Activated CD4-positive, alpha-beta memory T cell treated with anti-CD3 and anti-CD28 coated beads, Interleukin-2, amount 10 ng/mL, durations not matched to agents 7 days and 5 days (primary cell): Measurements from ENCODE around the gene RPL29. TPM values are rescaled to one million over a fixed set of nuclear protein-coding genes. Genes with fewer than 3 reads are reported as not detected.
A peak's percentile ranks its signal among the peaks of the same experiment; 100 is the strongest.
"Not testable (repeated sequence)": the region's sequence is repeated elsewhere in the genome, so short reads cannot be mapped to it uniquely, and the experiment has no call there.

Experiments
- CTCF ChIA-PET: fragments of 350-600 bp; sonication (Branson Sonifier 250); formaldehyde crosslinking; loops from one replicate; lab custom pipeline; 2021; ENCODE audit warnings: antibody characterized with exemption, inconsistent platforms; lab: Charles Lee
- POLR2A ChIA-PET: fragments of 350-600 bp; sonication (Branson Sonifier 250); formaldehyde crosslinking; loops from one replicate; lab custom pipeline; 2021; ENCODE audit warnings: antibody characterized with exemption; lab: Charles Lee
- DNase-seq: peaks from one replicate; pipeline ENCODE4 v3.0.0-alpha.2; 2020
- H3K27ac Mint-ChIP-seq: one replicate; pipeline ENCODE4 v1.8.0; 2021; ENCODE audit warnings: mild to moderate bottlenecking, mixed read lengths
- H3K27me3 Mint-ChIP-seq: one replicate; pipeline ENCODE4 v1.8.0; 2021; ENCODE audit warnings: mixed read lengths
- H3K36me3 Mint-ChIP-seq: one replicate; pipeline ENCODE4 v1.8.0; 2021; ENCODE audit warnings: low read depth, mixed read lengths
- H3K4me1 Mint-ChIP-seq: one replicate; pipeline ENCODE4 v1.8.0; 2021; ENCODE audit warnings: mixed read lengths
- H3K4me3 Mint-ChIP-seq: one replicate; pipeline ENCODE4 v1.8.0; 2021; ENCODE audit warnings: mild to moderate bottlenecking, mixed read lengths
- H3K9me3 Mint-ChIP-seq: one replicate; pipeline ENCODE4 v1.8.0; 2021; ENCODE audit warnings: mixed read lengths
- total RNA-seq, 2 experiments: library from RNA; stranded (reverse); gene quantifications; one replicate each; pipeline ENCODE4 v1.2.3, GENCODE V29; 2021

The RPL29 gene
- total RNA-seq, 2 experiments from 2014 or later = 1,042 to 1,047 TPM

- ChIA-PET POLR2A (interaction anchor here (0.7 to 1.2 kb wide), 2 partner anchors 58 to 155 kb away, joined by 3 read pairs; partner anchors contain the start of genes DUSP7 and POC1A), CTCF (interaction anchor here (1.0 to 1.5 kb wide), 4 partner anchors 17 to 156 kb away, joined by 3 read pairs; partner anchors contain the start of gene POC1A)
- Mint-ChIP-seq H3K4me1 (peaks cover 29% of the 10 kb centered on the region), H3K27ac (no peak overlapping the region), H3K36me3 (peaks cover 21% of the 10 kb centered on the region), H3K27me3 (peaks cover 10% of the 10 kb centered on the region), H3K9me3 (no peaks in the 10 kb centered on the region), H3K4me3 (no peak overlapping the region)
- DNase-seq = no peak
Measured at GRCh38 chr3:51998774-51999173, 3.1 kb upstream of the RPL29 start.

DNA sequence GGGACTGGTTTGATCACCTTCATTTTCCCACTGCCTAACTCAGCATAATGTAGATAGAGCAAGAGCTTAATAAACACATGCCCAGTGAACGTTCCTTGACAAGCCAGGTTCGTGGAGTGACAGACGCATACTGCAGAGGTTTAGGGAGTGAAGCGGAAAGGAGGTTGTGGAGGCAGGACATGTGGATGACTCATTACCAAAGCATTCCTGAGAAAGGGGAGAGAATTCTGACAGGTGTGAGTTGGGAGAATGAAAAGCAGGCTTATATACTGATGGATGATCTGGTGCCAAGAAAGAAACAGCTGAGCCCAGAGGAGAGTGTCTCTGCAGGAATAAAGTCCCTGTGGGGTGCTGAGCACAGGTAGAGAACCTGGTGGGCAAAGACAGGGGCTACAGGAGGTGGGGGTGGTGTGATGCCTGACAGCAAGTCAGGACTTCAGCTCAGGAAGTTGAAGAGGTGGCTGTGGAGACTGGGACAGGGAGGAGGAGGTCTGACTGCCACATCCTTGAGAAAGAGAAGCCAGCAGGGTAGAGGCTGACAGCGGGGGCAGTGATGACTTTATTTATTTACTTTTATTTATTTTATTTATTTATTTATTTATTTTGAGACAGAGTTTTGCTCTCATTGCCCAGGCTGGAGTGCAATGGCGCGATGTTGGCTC, 2.4 kb upstream of the RPL29 start:
- Mint-ChIP-seq H3K36me3 (peaks cover 27% of the 10 kb centered on the region), H3K4me3 (no peak overlapping the region), H3K27ac (no peak overlapping the region), H3K27me3 (peaks cover 10% of the 10 kb centered on the region), H3K4me1 (peaks cover 35% of the 10 kb centered on the region), H3K9me3 (no peaks in the 10 kb centered on the region)
- no peak for DNase-seq
- CTCF ChIA-PET = interaction anchor here (1.0 to 1.5 kb wide), 4 partner anchors 16 to 156 kb away, joined by 3 read pairs; partner anchors contain the start of gene POC1A
- POLR2A ChIA-PET = interaction anchor here (0.7 to 1.2 kb wide), 2 partner anchors 59 to 156 kb away, joined by 3 read pairs; partner anchors contain the start of genes DUSP7 and POC1A

GRCh38 chr3:51997172-51997571, 1.5 kb upstream of the RPL29 start:
- H3K4me1 Mint-ChIP-seq = peaks cover 43% of the 10 kb centered on the region
- DNase-seq = no peak
- peaks cover 35% of the 10 kb centered on the region for H3K36me3 Mint-ChIP-seq
- no peaks in the 10 kb centered on the region for H3K9me3 Mint-ChIP-seq
- ChIA-PET CTCF (interaction anchor here (1.5 kb wide), 1 partner anchor 15 kb away, joined by 3 read pairs; no protein-coding TSS in a partner anchor), POLR2A (no interaction called here)
- H3K27ac Mint-ChIP-seq = no peak overlapping the region
- no peak overlapping the region for H3K4me3 Mint-ChIP-seq
- H3K27me3 Mint-ChIP-seq = peaks cover 10% of the 10 kb centered on the region

- Mint-ChIP-seq H3K27ac (peak overlapping the region; percentile 99), H3K36me3 (peaks cover 43% of the 10 kb centered on the region), H3K27me3 (peaks cover 10% of the 10 kb centered on the region), H3K4me3 (peak overlapping the region; percentile 100), H3K4me1 (peaks cover 46% of the 10 kb centered on the region), H3K9me3 (no peaks in the 10 kb centered on the region)
- DNase-seq = no peak
- POLR2A ChIA-PET = interaction anchor here (1.4 to 3.0 kb wide), 8 partner anchors 10 to 284 kb away, joined by 3 to 78 read pairs (median 18); partner anchors contain the start of genes ABHD14A, ABHD14B, ACY1 and DUSP7
- CTCF ChIA-PET = interaction anchor here (0.9 to 3.0 kb wide), 5 partner anchors 12 to 160 kb away, joined by 3 to 16 read pairs (median 7); partner anchors contain the start of genes ABHD14B, ACY1, PARP3 and RRP9
Measured at GRCh38 chr3:51994530-51994929, 1.2 kb downstream of the RPL29 start.

- not testable (repeated sequence) for H3K27me3 Mint-ChIP-seq, DNase-seq, H3K9me3 Mint-ChIP-seq, H3K27ac Mint-ChIP-seq
- Mint-ChIP-seq H3K4me1 (peaks cover 46% of the 10 kb centered on the region), H3K4me3 (peak overlapping the region; percentile 100), H3K36me3 (peaks cover 43% of the 10 kb centered on the region)
- ChIA-PET CTCF (interaction anchor here (1.5 to 3.0 kb wide), 4 partner anchors 8 to 52 kb away, joined by 7 to 16 read pairs (median 10); partner anchors contain the start of genes ABHD14B, ACY1, PARP3 and RRP9), POLR2A (interaction anchor here (1.4 to 3.1 kb wide), 6 partner anchors 10 to 227 kb away, joined by 3 to 78 read pairs (median 22); partner anchors contain the start of genes ACY1, DUSP7, PARP3 and RRP9)
Measured at GRCh38 chr3:51993657-51994056, 2.0 kb downstream of the RPL29 start.

DNA sequence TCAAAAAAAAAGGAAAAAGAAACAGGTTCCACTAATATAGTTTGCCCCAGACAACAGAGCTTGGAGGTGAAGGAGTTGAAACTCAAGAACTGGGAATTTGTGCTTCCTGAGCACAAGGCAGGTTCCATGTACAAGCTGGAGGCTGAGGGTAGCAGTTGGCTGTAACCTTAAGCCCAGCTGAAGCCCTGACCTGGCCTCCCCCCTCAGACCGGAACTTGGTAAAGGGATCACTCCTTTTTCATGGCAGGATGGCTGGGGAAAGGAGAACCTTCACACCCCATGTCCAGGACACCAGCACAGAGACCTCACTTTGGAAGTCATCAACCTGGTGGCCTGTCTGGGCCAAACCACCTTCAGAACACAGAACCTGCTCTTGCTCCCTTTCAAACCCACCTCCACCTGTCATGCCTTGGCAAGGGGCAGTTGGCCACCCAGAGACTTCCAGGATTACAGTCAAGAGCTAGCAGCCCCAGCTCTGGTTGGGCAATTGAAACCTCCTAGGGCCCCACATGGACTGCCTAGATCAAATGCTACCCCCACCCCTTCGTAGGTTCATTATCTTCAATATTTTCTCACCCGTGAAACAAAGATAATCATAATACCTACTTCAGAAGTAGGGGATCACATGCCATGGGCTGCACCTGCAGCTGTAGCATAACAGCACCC, 3.5 kb downstream of the RPL29 start:
- no peak for DNase-seq
- H3K4me1 Mint-ChIP-seq = peaks cover 46% of the 10 kb centered on the region
- H3K27ac Mint-ChIP-seq = peak overlapping the region; percentile 16
- peaks cover 43% of the 10 kb centered on the region for H3K36me3 Mint-ChIP-seq
- H3K4me3 Mint-ChIP-seq = no peak overlapping the region
- POLR2A ChIA-PET = interaction anchor here (0.7 to 3.1 kb wide), 8 partner anchors 9 to 268 kb away, joined by 3 to 38 read pairs (median 4); partner anchors contain the start of genes ABHD14A, ABHD14B, ACY1 and DUSP7
- peaks cover 1% of the 10 kb centered on the region for H3K27me3 Mint-ChIP-seq
- no peaks in the 10 kb centered on the region for H3K9me3 Mint-ChIP-seq
- CTCF ChIA-PET = interaction anchor here (1.5 to 2.0 kb wide), 4 partner anchors 9 to 50 kb away, joined by 3 to 9 read pairs (median 6); partner anchors contain the start of genes ABHD14B, PARP3 and RRP9

GRCh38 chr3:51990501-51990971, 5.2 kb downstream of the RPL29 start:
- H3K4me3 Mint-ChIP-seq, H3K27ac Mint-ChIP-seq, H3K27me3 Mint-ChIP-seq, H3K9me3 Mint-ChIP-seq, DNase-seq: not testable (repeated sequence)
- ChIA-PET CTCF (interaction anchor here (1.9 kb wide), 1 partner anchor 17 kb away, joined by 5 read pairs; the partner anchor contains the start of gene ABHD14B), POLR2A (interaction anchor here (1.2 to 3.1 kb wide), 2 partner anchors 11 to 48 kb away, joined by 4 to 11 read pairs; partner anchors contain the start of genes PARP3 and RRP9)
- H3K36me3 Mint-ChIP-seq = peaks cover 39% of the 10 kb centered on the region
- peaks cover 37% of the 10 kb centered on the region for H3K4me1 Mint-ChIP-seq

- ChIA-PET POLR2A (no interaction called here), CTCF (no interaction called here)
- Mint-ChIP-seq H3K9me3 (no peaks in the 10 kb centered on the region), H3K36me3 (peaks cover 19% of the 10 kb centered on the region), H3K4me3 (no peak overlapping the region), H3K27me3 (no peaks in the 10 kb centered on the region), H3K4me1 (peaks cover 29% of the 10 kb centered on the region), H3K27ac (peak overlapping the region; percentile 24)
- no peak for DNase-seq
Measured at GRCh38 chr3:51988286-51989146, 7.2 kb downstream of the RPL29 start.

DNA sequence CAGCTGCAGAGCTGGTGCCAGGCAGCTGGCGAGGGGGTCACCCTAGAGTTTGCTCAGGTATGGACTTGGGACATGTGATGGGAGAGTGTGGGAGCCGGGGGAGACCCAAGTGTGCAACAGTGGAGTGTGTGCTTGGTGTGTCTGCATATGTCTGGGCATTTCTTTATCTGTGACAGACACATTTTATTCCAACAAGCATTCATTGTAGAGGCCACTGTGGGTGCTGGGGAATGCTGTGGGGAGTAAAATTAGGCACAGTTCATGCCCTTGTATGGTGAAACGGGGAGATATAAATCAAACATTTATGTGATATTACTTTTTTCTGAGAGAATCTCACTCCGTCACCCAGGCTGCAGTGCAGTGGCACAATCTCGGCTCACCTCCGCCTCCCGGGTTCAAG, 8.1 kb downstream of the RPL29 start:
- Mint-ChIP-seq H3K4me3 (no peak overlapping the region), H3K4me1 (peaks cover 28% of the 10 kb centered on the region), H3K27ac (no peak overlapping the region), H3K36me3 (peaks cover 15% of the 10 kb centered on the region), H3K9me3 (no peaks in the 10 kb centered on the region), H3K27me3 (no peaks in the 10 kb centered on the region)
- DNase-seq = no peak
- ChIA-PET POLR2A (interaction anchor here (7.6 kb wide), 1 partner anchor 8 kb away, joined by 78 read pairs; the partner anchor contains the start of gene RPL29), CTCF (no interaction called here)

GRCh38 chr3:51986010-51986947, 9.4 kb downstream of the RPL29 start:
- Mint-ChIP-seq H3K4me3 (no peak overlapping the region), H3K27me3 (no peaks in the 10 kb centered on the region), H3K27ac (no peak overlapping the region), H3K36me3 (peaks cover 11% of the 10 kb centered on the region), H3K9me3 (no peaks in the 10 kb centered on the region), H3K4me1 (peaks cover 29% of the 10 kb centered on the region)
- DNase-seq = no peak
- POLR2A ChIA-PET = interaction anchor here (7.6 kb wide), 1 partner anchor 9 kb away, joined by 78 read pairs; the partner anchor contains the start of gene RPL29
- CTCF ChIA-PET = no interaction called here

GRCh38 chr3:51985063-51985462, 10.6 kb downstream of the RPL29 start:
- POLR2A ChIA-PET = interaction anchor here (2.7 to 7.6 kb wide), 4 partner anchors 7 to 43 kb away, joined by 15 to 78 read pairs (median 39); partner anchors contain the start of genes ABHD14A, ABHD14B, PARP3 and RPL29
- CTCF ChIA-PET = interaction anchor here (1.0 to 4.5 kb wide), 4 partner anchors 11 to 138 kb away, joined by 3 to 43 read pairs (median 11); partner anchors contain the start of genes ABHD14A, ABHD14B, PARP3 and RRP9
- Mint-ChIP-seq H3K4me1 (peaks cover 30% of the 10 kb centered on the region), H3K27ac (peak overlapping the region; percentile 64), H3K9me3 (no peaks in the 10 kb centered on the region), H3K27me3 (no peaks in the 10 kb centered on the region), H3K36me3 (peaks cover 8% of the 10 kb centered on the region), H3K4me3 (no peak overlapping the region)
- no peak for DNase-seq
